Stomach (tissue), 4 donors: Measurements from ENCODE around the gene TEX19.

Experiments
- CTCF ChIP-seq, 7 experiments: fragments of 450-650 bp in 4 of 7; fragments of 200-600 bp in 3 of 7; sonication (generic) in 3 of 7; IDR thresholded peaks; one replicate each; pipeline ENCODE4 v1.5.1; 2016 to 2019; ENCODE audit warnings: antibody characterized with exemption in 7 of 7, control low read depth in 2 of 7, mild to moderate bottlenecking in 1 of 7
- EP300 ChIP-seq: sonication (generic); formaldehyde crosslinking; IDR thresholded peaks from one replicate; pipeline ENCODE4 v1.6.1; 2017; ENCODE audit warnings: antibody characterized with exemption
- POLR2A ChIP-seq, 4 donors: fragments of 450-650 bp; IDR thresholded peaks; one replicate each; pipeline ENCODE4 v1.6.1; 2016; ENCODE audit warnings: antibody characterized with exemption in 4 of 4, control low read depth in 2 of 4, mild to moderate bottlenecking in 1 of 4, moderate library complexity in 1 of 4
- POLR2AphosphoS5 ChIP-seq, 3 donors: sonication (generic); formaldehyde crosslinking; IDR thresholded peaks; one replicate each; pipeline ENCODE4 v1.6.1; 2016; ENCODE audit warnings: antibody characterized with exemption in 3 of 3

GRCh38 chr17:82351254-82351712, 7.8 kb upstream of the TEX19 start:
- TF ChIP-seq CTCF (IDR thresholded peaks at IDR 0.05) (no peak), POLR2A (IDR thresholded peaks at IDR 0.05) (no peak), POLR2AphosphoS5 (IDR thresholded peaks at IDR 0.05) (no peak), EP300 (no peak)
